K562 (cell line): ENCODE measurements around the gene EGR1. TPM values are rescaled to one million over a fixed set of nuclear protein-coding genes. Genes with fewer than 3 reads are reported as not detected.

Experiments
- ATAC-seq: fragments of 200-7000 bp; cut with Tn5 transposase; 3 replicates; pipeline ENCODE4 v1.9.1; 2020; ENCODE audit warnings: moderate library complexity
- BruUV-seq: library from RNA; stranded (reverse); fragments of 400-500 nt; replicated peaks from 2 replicates; lab custom pipeline; 2021; lab: Mats Ljungman, UMichigan
- CTCF ChIA-PET: fragments of 300-600 bp; formaldehyde crosslinking; extraction: SDS; loops from one replicate; lab custom pipeline; 2021; ENCODE audit warnings: low intra/inter-chr PET ratio; lab: Yijun Ruan, JAX
- POLR2A ChIA-PET: fragments of 300-600, 350-650 bp; sonication (Branson Sonifier 250); formaldehyde crosslinking; extraction: SDS; loops from one replicate; lab custom pipeline; 2021; ENCODE audit warnings: antibody characterized with exemption, inconsistent platforms; lab: Yijun Ruan, JAX
- DNase-seq, 4 experiments: peaks; one replicate each; pipeline versions ENCODE4 v3.0.0 to v3.0.0-alpha.2; 2011 to 2018; ENCODE audit warnings: low spot score in 3 of 4, mixed read lengths in 3 of 4; ENCODE audit errors: extremely low read depth in 1 of 4
- FAIRE-seq: peaks from 2 replicates; lab custom pipeline; 2011; peaks lifted over from hg19 to GRCh38; lab: Jason Lieb, UNC
- H2AFZ ChIP-seq: 2 replicates; pipeline ENCODE4 v1.6.0; 2011; ENCODE audit warnings: low read depth, low read length, control low read depth, inconsistent platforms
- H3K27ac ChIP-seq: fragments of 200-600 bp; 3 replicates; pipeline ENCODE4 v1.8.0; 2011; ENCODE audit warnings: low read depth, mild to moderate bottlenecking, control low read depth, inconsistent platforms, low read length, moderate library complexity, mixed read lengths; ENCODE audit errors: extremely low read depth
- H3K27me3 ChIP-seq, 2 experiments: fragments of 300-600 bp in 1 of 2; 2 replicates in 1 of 2; 3 replicates in 1 of 2; pipeline versions ENCODE4 v1.6.0 to v1.8.0; 2011; ENCODE audit warnings: inconsistent platforms in 2 of 2, low read length in 2 of 2, mild to moderate bottlenecking in 1 of 2, mixed read lengths in 1 of 2, moderate library complexity in 1 of 2; ENCODE audit not compliant: control insufficient read depth in 2 of 2, insufficient read depth in 2 of 2
- H3K36me3 ChIP-seq: fragments of 300-600 bp; 3 replicates; pipeline ENCODE4 v1.8.0; 2011; ENCODE audit warnings: mild to moderate bottlenecking, low read length, inconsistent platforms; ENCODE audit not compliant: control insufficient read depth, insufficient read depth
- H3K4me1 ChIP-seq, 2 experiments: fragments of 200-600 bp in 1 of 2; replicated peaks in 1 of 2; 2 replicates in 1 of 2; 3 replicates in 1 of 2; pipeline versions ENCODE4 v1.5.1 to v1.8.0; 2011; ENCODE audit warnings: inconsistent platforms in 2 of 2, low read length in 2 of 2, mild to moderate bottlenecking in 1 of 2, mixed read lengths in 1 of 2, moderate library complexity in 1 of 2; ENCODE audit not compliant: control insufficient read depth in 2 of 2, insufficient read depth in 2 of 2
- H3K4me2 ChIP-seq: 2 replicates; pipeline ENCODE4 v1.6.1; 2011; ENCODE audit warnings: low read length, control low read depth, inconsistent platforms, mixed read lengths; ENCODE audit not compliant: insufficient read depth
- H3K4me3 ChIP-seq: fragments of 200-600 bp; sonication (generic), shearing (Covaris generic); 2 replicates; pipeline ENCODE4 v1.5.1; 2016; ENCODE audit warnings: control low read depth, inconsistent platforms
- H3K79me2 ChIP-seq: fragments of 200-600 bp; 3 replicates; pipeline ENCODE4 v1.8.0; 2011; ENCODE audit warnings: low read length, inconsistent platforms; ENCODE audit not compliant: control insufficient read depth, insufficient read depth
- H3K9ac ChIP-seq, 2 experiments: 2 replicates each; pipeline versions ENCODE4 v1.6.0 to v1.6.1; 2011; ENCODE audit warnings: low read depth in 2 of 2, low read length in 2 of 2, control low read depth in 1 of 2, inconsistent platforms in 1 of 2, mild to moderate bottlenecking in 1 of 2, mixed read lengths in 1 of 2; ENCODE audit not compliant: insufficient read depth in 1 of 2
- H3K9me1 ChIP-seq: one replicate; pipeline ENCODE4 v1.6.0; 2011; ENCODE audit warnings: inconsistent platforms, mild to moderate bottlenecking, low read length, moderate library complexity; ENCODE audit not compliant: control insufficient read depth, insufficient read depth
- H3K9me3 ChIP-seq: replicated peaks from 2 replicates; pipeline ENCODE4 v1.5.1; 2011; ENCODE audit warnings: low read depth, low read length, inconsistent platforms; ENCODE audit not compliant: control insufficient read depth, insufficient read depth
- H4K20me1 ChIP-seq: replicated peaks from 2 replicates; pipeline ENCODE4 v1.6.1; 2011; ENCODE audit warnings: low read length, inconsistent platforms, mixed read lengths; ENCODE audit not compliant: control insufficient read depth, insufficient read depth
- BHLHE40 ChIP-seq: IDR thresholded peaks from 2 replicates; pipeline ENCODE4 v1.6.1; 2011; ENCODE audit warnings: low read length, improper control_type of control experiment
- LCOR ChIP-seq: sonication (generic); formaldehyde crosslinking; IDR thresholded peaks from 2 replicates; pipeline ENCODE4 v1.8.0; 2022; ENCODE audit warnings: mild to moderate bottlenecking, missing genetic modification reagents
- MYC ChIP-seq, 2 experiments: fragments of 250-450 bp in 1 of 2; sonication (Bioruptor Pico) in 1 of 2; IDR thresholded peaks; 2 replicates each; pipeline versions ENCODE4 v1.5.1 to v1.6.1; 2012 to 2021; ENCODE audit warnings: low read depth in 2 of 2, borderline replicate concordance in 1 of 2, improper control_type of control experiment in 1 of 2, low read length in 1 of 2, mild to moderate bottlenecking in 1 of 2, moderate library complexity in 1 of 2
- RBBP5 ChIP-seq: fragments of 200-600 bp; sonication (generic); IDR thresholded peaks from 2 replicates; pipeline ENCODE4 v1.6.1; 2012; ENCODE audit warnings: borderline replicate concordance, mild to moderate bottlenecking, low read length, control low read depth, inconsistent platforms; ENCODE audit not compliant: insufficient read depth, poor library complexity, severe bottlenecking
- SAP30 ChIP-seq: fragments of 200-600 bp; sonication (generic); IDR thresholded peaks from 2 replicates; pipeline ENCODE4 v1.6.1; 2012; ENCODE audit warnings: borderline replicate concordance, low read depth, mild to moderate bottlenecking, moderate library complexity, low read length, control low read depth, inconsistent platforms; ENCODE audit not compliant: insufficient read depth, poor library complexity, severe bottlenecking
- ZNF134 ChIP-seq: fragments of 250-450 bp; sonication (Bioruptor Pico); conservative IDR thresholded peaks from 2 replicates; pipeline ENCODE4 v1.4.0; 2020
- WGBS: fragments of 100-300 bp; shearing (Covaris generic); methylation state at CpG from one replicate; pipeline ENCODE4 v1.1.6; 2016; ENCODE audit warnings: low coverage, mixed read lengths; ENCODE audit not compliant: insufficient coverage; ENCODE audit errors: missing lambda C conversion rate; 5-methylcytosine and 5-hydroxymethylcytosine counted together
- in situ Hi-C: fragments of 300-500 bp; cut with MboI; formaldehyde crosslinking; loops from 4 replicates; pipeline ENCODE4 v1.15.0; 2018; ENCODE audit warnings: inconsistent platforms, mixed read lengths
- intact Hi-C: fragments of 100-400 bp; cut with micrococcal nuclease; formaldehyde crosslinking; loops from 2 replicates; pipeline ENCODE4 v1.14.2; 2022
- polyA plus RNA-seq, 8 experiments: library from polyadenylated mRNA; depleted of rRNA in 4 of 8; stranded (reverse) in 5 of 8; unstranded in 3 of 8; fragments of >200 nt; fragmentation: Nextera tagmentation in 2 of 8; fragmentation: Illumina TruSeq in 1 of 8; extraction: Ambion mirVana in 2 of 8; extraction: Trizol in 1 of 8; gene quantifications; 2 replicates each; pipeline versions ENCODE4 v1.2.1 to v1.2.3, GENCODE V29; 2011 to 2014; ENCODE audit warnings: inconsistent platforms in 1 of 8, missing spikeins in 1 of 8
- total RNA-seq, 7 experiments: library from RNA; depleted of rRNA in 6 of 7; stranded (reverse); fragments of >200 nt in 6 of 7; fragmentation: Illumina TruSeq in 2 of 7; extraction: Trizol in 2 of 7; gene quantifications; 2 replicates each; pipeline versions ENCODE4 v1.2.1 to v1.2.3, GENCODE V29; 2011 to 2021; ENCODE audit warnings: low replicate concordance in 1 of 7
- TF ChIP-seq, protein P1 (sequence below): fragments of 200-800 bp; sonication (Bioruptor generic); IDR thresholded peaks from 2 replicates; pipeline ENCODE4 v1.6.1; 2017; ENCODE audit warnings: missing genetic modification characterization, missing compliant biosample characterization
- TF ChIP-seq, protein P2 (sequence below): fragments of 450-650 bp; formaldehyde crosslinking; IDR thresholded peaks from 2 replicates; pipeline ENCODE4 v1.4.0; 2022; ENCODE audit warnings: missing genetic modification characterization

The EGR1 gene
- total and polyA plus RNA-seq, 9 of the 15 experiments (the other 6 are each of a cell fraction or from before 2014, with no cell fraction given): 1.3 to 132 (median 21.5) TPM

DNA sequence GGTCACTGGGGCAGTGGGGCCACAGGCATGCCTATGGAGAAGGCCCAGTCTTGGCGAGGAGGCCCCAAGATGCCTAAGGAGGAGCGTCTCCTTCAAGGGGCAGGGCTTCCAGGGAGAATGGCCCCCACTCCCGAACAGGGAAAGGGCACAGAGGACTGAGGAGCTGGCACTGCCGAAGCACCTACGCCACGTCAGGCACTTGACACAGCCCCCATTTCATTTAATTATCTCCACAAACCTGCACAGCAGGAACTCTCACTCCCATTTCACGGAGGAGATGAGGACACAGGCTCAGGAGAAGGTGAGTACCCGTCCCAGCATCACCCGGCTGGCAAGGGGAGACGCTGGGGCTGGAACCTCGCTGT, 26.0 kb downstream of the EGR1 start:
- ATAC-seq (no peak), FAIRE-seq (no peak), DNase-seq (no peak)
- TF ChIP-seq MYC (IDR thresholded peaks at IDR 0.05; ENCODE audit: low read depth, low read length): no peak
- no peak for TF ChIP-seq MYC (CRISPR knock-in tag; IDR thresholded peaks at IDR 0.05; ENCODE audit: borderline replicate concordance, low read depth)
- TF ChIP-seq, protein P1, sequence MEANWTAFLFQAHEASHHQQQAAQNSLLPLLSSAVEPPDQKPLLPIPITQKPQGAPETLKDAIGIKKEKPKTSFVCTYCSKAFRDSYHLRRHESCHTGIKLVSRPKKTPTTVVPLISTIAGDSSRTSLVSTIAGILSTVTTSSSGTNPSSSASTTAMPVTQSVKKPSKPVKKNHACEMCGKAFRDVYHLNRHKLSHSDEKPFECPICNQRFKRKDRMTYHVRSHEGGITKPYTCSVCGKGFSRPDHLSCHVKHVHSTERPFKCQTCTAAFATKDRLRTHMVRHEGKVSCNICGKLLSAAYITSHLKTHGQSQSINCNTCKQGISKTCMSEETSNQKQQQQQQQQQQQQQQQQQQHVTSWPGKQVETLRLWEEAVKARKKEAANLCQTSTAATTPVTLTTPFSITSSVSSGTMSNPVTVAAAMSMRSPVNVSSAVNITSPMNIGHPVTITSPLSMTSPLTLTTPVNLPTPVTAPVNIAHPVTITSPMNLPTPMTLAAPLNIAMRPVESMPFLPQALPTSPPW (CRISPR knock-in tag): no peak
- TF ChIP-seq RBBP5: no peak
- no peak for TF ChIP-seq BHLHE40
- TF ChIP-seq, protein P2, sequence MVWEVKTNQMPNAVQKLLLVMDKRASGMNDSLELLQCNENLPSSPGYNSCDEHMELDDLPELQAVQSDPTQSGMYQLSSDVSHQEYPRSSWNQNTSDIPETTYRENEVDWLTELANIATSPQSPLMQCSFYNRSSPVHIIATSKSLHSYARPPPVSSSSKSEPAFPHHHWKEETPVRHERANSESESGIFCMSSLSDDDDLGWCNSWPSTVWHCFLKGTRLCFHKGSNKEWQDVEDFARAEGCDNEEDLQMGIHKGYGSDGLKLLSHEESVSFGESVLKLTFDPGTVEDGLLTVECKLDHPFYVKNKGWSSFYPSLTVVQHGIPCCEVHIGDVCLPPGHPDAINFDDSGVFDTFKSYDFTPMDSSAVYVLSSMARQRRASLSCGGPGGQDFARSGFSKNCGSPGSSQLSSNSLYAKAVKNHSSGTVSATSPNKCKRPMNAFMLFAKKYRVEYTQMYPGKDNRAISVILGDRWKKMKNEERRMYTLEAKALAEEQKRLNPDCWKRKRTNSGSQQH (CRISPR knock-in tag): no peak
- TF ChIP-seq LCOR (CRISPR knock-in tag): 0 out of 2 replicates have a peak, but pooled peaks have one; percentile 3
- peak; percentile 41 for TF ChIP-seq SAP30
- no peak for TF ChIP-seq ZNF134 (CRISPR knock-in tag)
- Histone ChIP-seq H3K79me2 (peaks cover 6% of the 10 kb centered on the region; the same call in 2 of the 3 replicates), H3K9ac (peak overlapping the region; percentile 87 to 97), H3K4me1 (peaks cover 51 to 54% of the 10 kb centered on the region in 2 experiments), H3K27ac (peak overlapping the region; percentile 78), H3K9me1 (no peaks in the 10 kb centered on the region), H3K27me3 (no peaks in the 10 kb centered on the region), H3K9me3 (no peaks in the 10 kb centered on the region), H3K4me2 (peak overlapping the region; percentile 89), H4K20me1 (no peaks in the 10 kb centered on the region), H3K4me3 (peak overlapping the region; percentile 49), H3K36me3 (no peaks in the 10 kb centered on the region), H2AFZ (peak overlapping the region; percentile 67)
- intact Hi-C loops (no loop called here), in situ Hi-C loops (no loop called here)
- POLR2A ChIA-PET: interaction anchor here (0.6 to 2.3 kb wide), 3 partner anchors 22 to 26 kb away, joined by 3 to 10 read pairs (median 6); partner anchors contain the start of gene EGR1
- BruUV-seq: no TSS peak
- CTCF ChIA-PET: no interaction called here
- 18% methylated on average over 11 of the region's 11 CpGs for WGBS
